ENCODE data around the gene RAB3GAP1. TPM values are rescaled to one million over a fixed set of nuclear protein-coding genes. Genes with fewer than 3 reads are reported as not detected.
A peak's percentile ranks its signal among the peaks of the same experiment; 100 is the strongest.

The RAB3GAP1 gene
- total and polyA plus RNA-seq, 2 donors from 2014 or later, result 16.6 to 41.4 TPM

DNA sequence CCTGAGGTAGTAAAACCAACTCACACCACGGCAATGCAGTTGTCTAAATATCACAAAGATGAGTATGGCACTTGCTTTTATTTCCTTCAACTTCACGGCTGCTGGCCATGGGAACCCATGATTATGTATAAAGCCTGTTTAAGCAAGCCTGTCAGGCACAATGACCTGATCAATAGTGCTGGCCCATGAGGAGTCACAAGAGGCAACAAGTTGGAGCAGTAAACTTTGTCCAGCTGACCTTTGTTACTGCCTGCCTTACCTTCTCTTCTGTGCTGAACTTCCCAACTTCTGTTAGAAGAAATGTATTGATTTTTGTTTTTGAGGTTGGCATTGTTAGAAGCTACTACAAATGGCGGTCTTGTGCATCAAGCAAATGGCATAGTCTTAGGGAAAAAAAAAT is 151.9 kb downstream of the RAB3GAP1 start:
- DNase-seq (no peak), FAIRE-seq (no peak)
- TF ChIP-seq, protein P1, sequence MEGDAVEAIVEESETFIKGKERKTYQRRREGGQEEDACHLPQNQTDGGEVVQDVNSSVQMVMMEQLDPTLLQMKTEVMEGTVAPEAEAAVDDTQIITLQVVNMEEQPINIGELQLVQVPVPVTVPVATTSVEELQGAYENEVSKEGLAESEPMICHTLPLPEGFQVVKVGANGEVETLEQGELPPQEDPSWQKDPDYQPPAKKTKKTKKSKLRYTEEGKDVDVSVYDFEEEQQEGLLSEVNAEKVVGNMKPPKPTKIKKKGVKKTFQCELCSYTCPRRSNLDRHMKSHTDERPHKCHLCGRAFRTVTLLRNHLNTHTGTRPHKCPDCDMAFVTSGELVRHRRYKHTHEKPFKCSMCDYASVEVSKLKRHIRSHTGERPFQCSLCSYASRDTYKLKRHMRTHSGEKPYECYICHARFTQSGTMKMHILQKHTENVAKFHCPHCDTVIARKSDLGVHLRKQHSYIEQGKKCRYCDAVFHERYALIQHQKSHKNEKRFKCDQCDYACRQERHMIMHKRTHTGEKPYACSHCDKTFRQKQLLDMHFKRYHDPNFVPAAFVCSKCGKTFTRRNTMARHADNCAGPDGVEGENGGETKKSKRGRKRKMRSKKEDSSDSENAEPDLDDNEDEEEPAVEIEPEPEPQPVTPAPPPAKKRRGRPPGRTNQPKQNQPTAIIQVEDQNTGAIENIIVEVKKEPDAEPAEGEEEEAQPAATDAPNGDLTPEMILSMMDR (IDR thresholded peaks at IDR 0.05; ENCODE audit: borderline replicate concordance, extremely low read depth, insufficient read depth), result no peak
- intact Hi-C loops (cut with DNase I), result no loop called here
- Histone ChIP-seq H3K4me3 (ENCODE audit: low read length in 3 of 3) (no peak overlapping the region), H3K27me3 (ENCODE audit: control insufficient read depth, insufficient read depth, low read length) (no peaks in the 10 kb centered on the region), H3K4me1 (ENCODE audit: control insufficient read depth in 2 of 3, insufficient read depth in 2 of 3, low read depth in 1 of 3, low read length in 3 of 3) (no peaks in the 10 kb centered on the region), H3K27ac (ENCODE audit: low read depth in 2 of 2, low read length in 2 of 2) (no peak overlapping the region), H3K9me3 (ENCODE audit: control insufficient read depth in 2 of 3, insufficient read depth in 1 of 3, low read length in 3 of 3) (no peaks in the 10 kb centered on the region), H3K36me3 (ENCODE audit: control insufficient read depth in 2 of 3, insufficient read depth in 3 of 3, low read length in 3 of 3) (peaks cover 0 to 2% (median 0%) of the 10 kb centered on the region in 3 donors), H3K9ac (ENCODE audit: low read length in 3 of 3) (no peak overlapping the region)

DNA sequence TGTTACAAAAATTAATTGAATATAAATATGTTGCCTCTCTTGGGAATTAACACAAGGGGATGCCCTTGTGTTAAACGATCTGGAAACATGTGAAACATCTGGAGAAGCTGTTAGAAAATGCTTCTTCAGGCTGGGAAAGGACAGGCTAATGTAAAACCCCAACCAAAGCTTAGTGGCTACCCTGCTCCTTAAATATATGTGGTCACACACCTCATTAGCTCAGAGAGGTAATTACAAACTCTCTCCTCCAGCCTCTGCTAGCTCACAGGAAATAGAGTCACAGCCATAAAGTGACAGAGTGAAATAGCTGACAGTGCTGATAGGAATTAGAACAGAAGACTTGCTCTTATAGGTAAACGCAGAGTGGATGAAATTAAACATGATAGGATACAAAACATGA is 155.9 kb downstream of the RAB3GAP1 start:
- Histone ChIP-seq H3K27ac (ENCODE audit: low read depth in 2 of 2, low read length in 2 of 2) (no peak overlapping the region), H3K27me3 (ENCODE audit: control insufficient read depth, insufficient read depth, low read length) (no peaks in the 10 kb centered on the region), H3K4me1 (ENCODE audit: control insufficient read depth in 2 of 3, insufficient read depth in 2 of 3, low read depth in 1 of 3, low read length in 3 of 3) (no peaks in the 10 kb centered on the region), H3K9me3 (ENCODE audit: control insufficient read depth in 2 of 3, insufficient read depth in 1 of 3, low read length in 3 of 3) (no peaks in the 10 kb centered on the region), H3K36me3 (ENCODE audit: control insufficient read depth in 2 of 3, insufficient read depth in 3 of 3, low read length in 3 of 3) (peaks cover 0 to 2% (median 0%) of the 10 kb centered on the region in 3 donors), H3K9ac (ENCODE audit: low read length in 3 of 3) (no peak overlapping the region), H3K4me3 (ENCODE audit: low read length in 3 of 3) (no peak overlapping the region)
- peak in 2 of 5 donors; percentile 22 to 29 for DNase-seq
- intact Hi-C loops (cut with DNase I), result no loop called here
- FAIRE-seq, result no peak
- TF ChIP-seq, protein P1 (IDR thresholded peaks at IDR 0.05; ENCODE audit: borderline replicate concordance, extremely low read depth, insufficient read depth), result no peak

- Histone ChIP-seq H3K4me3 (ENCODE audit: low read length in 3 of 3) (no peak overlapping the region), H3K4me1 (ENCODE audit: control insufficient read depth in 2 of 3, insufficient read depth in 2 of 3, low read depth in 1 of 3, low read length in 3 of 3) (no peaks in the 10 kb centered on the region), H3K9ac (ENCODE audit: low read length in 3 of 3) (no peak overlapping the region), H3K27ac (ENCODE audit: low read depth in 2 of 2, low read length in 2 of 2) (no peak overlapping the region), H3K9me3 (ENCODE audit: control insufficient read depth in 2 of 3, insufficient read depth in 1 of 3, low read length in 3 of 3) (no peaks in the 10 kb centered on the region), H3K36me3 (ENCODE audit: control insufficient read depth in 2 of 3, insufficient read depth in 3 of 3, low read length in 3 of 3) (no peaks in the 10 kb centered on the region), H3K27me3 (ENCODE audit: control insufficient read depth, insufficient read depth, low read length) (no peaks in the 10 kb centered on the region)
- intact Hi-C loops (cut with DNase I), result no loop called here
- no peak for FAIRE-seq
- TF ChIP-seq, protein P1 (IDR thresholded peaks at IDR 0.05; ENCODE audit: borderline replicate concordance, extremely low read depth, insufficient read depth), result no peak
- DNase-seq, result no peak
These were observed 160.7 kb downstream of the RAB3GAP1 start for GRCh38 chr2:135212757-135213156.

GRCh38 chr2:135218426-135218825 is 166.3 kb downstream of the RAB3GAP1 start:
- H3K27me3 ChIP-seq (ENCODE audit: control insufficient read depth, insufficient read depth, low read length), result no peaks in the 10 kb centered on the region
- TF ChIP-seq, protein P1 (IDR thresholded peaks at IDR 0.05; ENCODE audit: borderline replicate concordance, extremely low read depth, insufficient read depth), result no peak
- no peak overlapping the region for H3K4me3 ChIP-seq (ENCODE audit: low read length in 3 of 3)
- H3K9me3 ChIP-seq (ENCODE audit: control insufficient read depth in 2 of 3, insufficient read depth in 1 of 3, low read length in 3 of 3), result no peaks in the 10 kb centered on the region
- FAIRE-seq (no peak), DNase-seq (no peak)
- no peaks in the 10 kb centered on the region for H3K36me3 ChIP-seq (ENCODE audit: control insufficient read depth in 2 of 3, insufficient read depth in 3 of 3, low read length in 3 of 3)
- H3K27ac ChIP-seq (ENCODE audit: low read depth in 2 of 2, low read length in 2 of 2), result no peak overlapping the region
- H3K4me1 ChIP-seq (ENCODE audit: control insufficient read depth in 2 of 3, insufficient read depth in 2 of 3, low read depth in 1 of 3, low read length in 3 of 3), result no peaks in the 10 kb centered on the region
- no peak overlapping the region for H3K9ac ChIP-seq (ENCODE audit: low read length in 3 of 3)
- intact Hi-C loops (cut with DNase I), result no loop called here
